GM23338 (cell line): ENCODE data around the gene SCGB3A2. TPM values are rescaled to one million over a fixed set of nuclear protein-coding genes. Genes with fewer than 3 reads are reported as not detected.

Experiments
- ATAC-seq: fragments of 200-7000 bp; cut with Tn5 transposase; 3 replicates; pipeline ENCODE4 v1.9.1; 2020
- DNase-seq: peaks from one replicate; pipeline ENCODE4 v3.0.0-alpha.2; 2015; ENCODE audit warnings: low spot score
- H2AFZ ChIP-seq: fragments of 200-600 bp; sonication (generic); 2 replicates; pipeline ENCODE4 v1.8.0; 2016; ENCODE audit warnings: antibody characterized with exemption, mild to moderate bottlenecking, moderate library complexity
- H3F3A ChIP-seq: fragments of 200-600 bp; sonication (generic); replicated peaks from 2 replicates; pipeline ENCODE4 v1.8.0; 2017; ENCODE audit warnings: antibody characterized with exemption, mixed run types, low read depth
- H3K27ac ChIP-seq: fragments of 200-600 bp; sonication (generic); 2 replicates; pipeline ENCODE4 v1.6.1; 2016; ENCODE audit warnings: low read depth
- H3K27me3 ChIP-seq: fragments of 200-600 bp; sonication (generic); 2 replicates; pipeline ENCODE4 v1.8.0; 2016; ENCODE audit warnings: mild to moderate bottlenecking, mixed run types, moderate library complexity; ENCODE audit not compliant: insufficient read depth
- H3K36me3 ChIP-seq: fragments of 200-600 bp; sonication (generic); 2 replicates; pipeline ENCODE4 v1.8.0; 2016; ENCODE audit warnings: mild to moderate bottlenecking; ENCODE audit not compliant: insufficient read depth
- H3K4me1 ChIP-seq: fragments of 200-600 bp; sonication (generic); 2 replicates; pipeline ENCODE4 v1.8.0; 2016; ENCODE audit warnings: mild to moderate bottlenecking, moderate library complexity; ENCODE audit not compliant: insufficient read depth
- H3K4me2 ChIP-seq: fragments of 200-600 bp; sonication (generic); 2 replicates; pipeline ENCODE4 v1.7.1; 2017; ENCODE audit warnings: mixed run types
- H3K4me3 ChIP-seq: fragments of 200-600 bp; sonication (generic); 2 replicates; pipeline ENCODE4 v1.6.1; 2016; ENCODE audit warnings: mixed run types
- H3K79me2 ChIP-seq: fragments of 200-600 bp; sonication (generic); replicated peaks from 2 replicates; pipeline ENCODE4 v1.8.0; 2017; ENCODE audit warnings: mild to moderate bottlenecking; ENCODE audit not compliant: insufficient read depth
- H3K9me2 ChIP-seq: fragments of 200-600 bp; sonication (generic); 2 replicates; pipeline ENCODE4 v1.8.0; 2017; ENCODE audit not compliant: insufficient read depth
- H4K20me1 ChIP-seq: fragments of 200-600 bp; sonication (generic); replicated peaks from 2 replicates; pipeline ENCODE4 v1.8.0; 2017; ENCODE audit warnings: mild to moderate bottlenecking; ENCODE audit not compliant: insufficient read depth
- H3K27ac Mint-ChIP-seq: 2 replicates; pipeline ENCODE4 v1.8.0; 2020; ENCODE audit warnings: inconsistent platforms, mild to moderate bottlenecking, moderate library complexity, mixed read lengths
- H3K27me3 Mint-ChIP-seq: 3 replicates; pipeline ENCODE4 v1.8.0; 2022; ENCODE audit warnings: low read depth, mild to moderate bottlenecking, moderate library complexity, mixed read lengths, inconsistent platforms; ENCODE audit not compliant: insufficient read depth, poor library complexity
- H3K36me3 Mint-ChIP-seq: 3 replicates; pipeline ENCODE4 v1.8.0; 2021; ENCODE audit warnings: low read depth, mild to moderate bottlenecking, inconsistent platforms, moderate library complexity, mixed read lengths
- H3K4me1 Mint-ChIP-seq: 3 replicates; pipeline ENCODE4 v1.8.0; 2020; ENCODE audit warnings: mild to moderate bottlenecking, inconsistent platforms, mixed read lengths
- H3K4me3 Mint-ChIP-seq: 3 replicates; pipeline ENCODE4 v1.8.0; 2021; ENCODE audit warnings: moderate library complexity, mild to moderate bottlenecking, inconsistent platforms, mixed read lengths
- H3K9me3 Mint-ChIP-seq: 3 replicates; pipeline ENCODE4 v1.8.0; 2020; ENCODE audit warnings: moderate library complexity, mild to moderate bottlenecking, inconsistent platforms, mixed read lengths
- CREB1 ChIP-seq: fragments of 250-450 bp; sonication (Bioruptor Pico); IDR thresholded peaks from 2 replicates; pipeline ENCODE4 v1.5.0; 2020; ENCODE audit warnings: low read depth, mild to moderate bottlenecking, moderate library complexity
- EZH2 ChIP-seq: fragments of 200-600 bp; sonication (generic); IDR thresholded peaks from one replicate; pipeline ENCODE4 v1.8.0; 2017; ENCODE audit warnings: antibody characterized with exemption, mild to moderate bottlenecking, low read depth; ENCODE audit not compliant: unreplicated experiment
- EZH2phosphoT487 ChIP-seq: fragments of 200-600 bp; sonication (generic); IDR thresholded peaks from one replicate; pipeline ENCODE4 v1.8.1; 2018; ENCODE audit warnings: antibody characterized with exemption; ENCODE audit not compliant: unreplicated experiment
- JUNB ChIP-seq: IDR thresholded peaks from one replicate; pipeline ENCODE4 v1.6.1; 2016; ENCODE audit warnings: antibody characterized with exemption; ENCODE audit not compliant: unreplicated experiment
- NANOG ChIP-seq: IDR thresholded peaks from 2 replicates; pipeline ENCODE4 v1.6.1; 2016; ENCODE audit warnings: antibody characterized with exemption, borderline replicate concordance
- POLR2AphosphoS5 ChIP-seq: IDR thresholded peaks from 2 replicates; pipeline ENCODE4 v1.6.1; 2016; ENCODE audit warnings: antibody characterized with exemption, low read depth
- STAT1 ChIP-seq: IDR thresholded peaks from one replicate; pipeline ENCODE4 v1.6.1; 2016; ENCODE audit warnings: antibody characterized with exemption; ENCODE audit not compliant: unreplicated experiment
- ZNF114 ChIP-seq: fragments of 250-450 bp; sonication (Bioruptor Pico); IDR thresholded peaks from 2 replicates; pipeline ENCODE4 v1.5.0; 2020; ENCODE audit warnings: mild to moderate bottlenecking, moderate library complexity
- ZNF331 ChIP-seq: fragments of 250-450 bp; sonication (Bioruptor Pico); IDR thresholded peaks from 2 replicates; pipeline ENCODE4 v1.5.0; 2020; ENCODE audit warnings: low read depth, mild to moderate bottlenecking, moderate library complexity
- polyA plus RNA-seq: library from polyadenylated mRNA; unstranded; fragments of >200 nt; fragmentation: Nextera tagmentation; extraction: Ambion mirVana; gene quantifications from 2 replicates; pipeline ENCODE4 v1.2.1, GENCODE V29; 2016
- total RNA-seq: library from RNA; depleted of rRNA; stranded (reverse); fragments of >200 nt; shearing (Covaris generic); gene quantifications from 2 replicates; pipeline ENCODE4 v1.2.3, GENCODE V29; 2014
- TF ChIP-seq, protein P1 (sequence below): fragments of 250-450 bp; sonication (Bioruptor Pico); IDR thresholded peaks from 2 replicates; pipeline ENCODE4 v1.5.0; 2020; ENCODE audit warnings: mild to moderate bottlenecking, moderate library complexity
- TF ChIP-seq, protein P2 (sequence below): IDR thresholded peaks from one replicate; pipeline ENCODE4 v1.6.1; 2018; ENCODE audit warnings: antibody characterized with exemption; ENCODE audit not compliant: unreplicated experiment
- TF ChIP-seq, protein P3 (sequence below): IDR thresholded peaks from 2 replicates; pipeline ENCODE4 v1.6.1; 2016; ENCODE audit warnings: antibody characterized with exemption
- TF ChIP-seq, protein P4 (sequence below), 2 experiments: fragments of 200-600 bp in 1 of 2; sonication (generic) in 1 of 2; conservative IDR thresholded peaks; 2 replicates each; pipeline versions ENCODE4 v1.5.1 to v1.6.1; 2016 to 2017; ENCODE audit warnings: antibody characterized with exemption in 2 of 2, low read depth in 2 of 2, mild to moderate bottlenecking in 2 of 2, moderate library complexity in 1 of 2

SCGB3A2 gene
- total and polyA plus RNA-seq, 2 experiments from 2014 or later: 36.1 to 256 TPM

DNA sequence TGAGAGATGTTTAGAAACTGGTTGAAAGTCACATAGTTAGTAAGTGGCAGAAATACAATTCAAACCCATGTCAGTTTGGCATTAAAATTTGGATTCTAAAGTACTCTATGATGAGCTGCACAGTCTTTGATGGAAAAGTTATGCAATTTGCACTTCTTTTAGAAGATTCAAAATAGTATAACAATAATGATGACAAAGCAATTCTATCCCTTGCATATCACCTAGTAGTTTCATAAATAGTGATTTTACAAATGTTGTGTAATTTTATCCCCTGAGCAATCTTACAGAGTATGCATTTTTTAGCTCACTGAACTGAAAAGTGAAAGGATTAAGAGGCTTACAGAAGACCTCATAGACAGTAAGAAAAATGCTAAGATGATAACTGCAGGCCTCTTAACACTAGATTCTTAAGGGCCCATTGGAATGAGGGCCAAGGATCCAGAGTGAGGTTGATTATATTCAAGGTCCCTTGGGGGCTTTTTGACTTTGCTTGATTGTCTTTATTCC, 24.2 kb downstream of the SCGB3A2 start:
- Mint-ChIP-seq H3K27me3 (no peaks in the 10 kb centered on the region), H3K36me3 (no peaks in the 10 kb centered on the region), H3K9me3 (no peaks in the 10 kb centered on the region), H3K4me3 (no peak overlapping the region), H3K4me1 (peaks cover 3% of the 10 kb centered on the region; the same call in 2 of the 3 replicates), H3K27ac (no peak overlapping the region)
- no peak overlapping the region for H3K4me3 ChIP-seq
- no peaks in the 10 kb centered on the region for H4K20me1 ChIP-seq
- H2AFZ ChIP-seq: peak overlapping the region; percentile 33; the same call in 1 of the 2 replicates
- ATAC-seq (no peak), DNase-seq (no peak)
- H3K79me2 ChIP-seq: no peaks in the 10 kb centered on the region
- H3K36me3 ChIP-seq: no peaks in the 10 kb centered on the region
- H3K27ac ChIP-seq: no peak overlapping the region
- peaks cover 10% of the 10 kb centered on the region; the same call in 1 of the 2 replicates for H3K4me1 ChIP-seq
- no peaks in the 10 kb centered on the region for H3K27me3 ChIP-seq
- TF ChIP-seq, protein P1, sequence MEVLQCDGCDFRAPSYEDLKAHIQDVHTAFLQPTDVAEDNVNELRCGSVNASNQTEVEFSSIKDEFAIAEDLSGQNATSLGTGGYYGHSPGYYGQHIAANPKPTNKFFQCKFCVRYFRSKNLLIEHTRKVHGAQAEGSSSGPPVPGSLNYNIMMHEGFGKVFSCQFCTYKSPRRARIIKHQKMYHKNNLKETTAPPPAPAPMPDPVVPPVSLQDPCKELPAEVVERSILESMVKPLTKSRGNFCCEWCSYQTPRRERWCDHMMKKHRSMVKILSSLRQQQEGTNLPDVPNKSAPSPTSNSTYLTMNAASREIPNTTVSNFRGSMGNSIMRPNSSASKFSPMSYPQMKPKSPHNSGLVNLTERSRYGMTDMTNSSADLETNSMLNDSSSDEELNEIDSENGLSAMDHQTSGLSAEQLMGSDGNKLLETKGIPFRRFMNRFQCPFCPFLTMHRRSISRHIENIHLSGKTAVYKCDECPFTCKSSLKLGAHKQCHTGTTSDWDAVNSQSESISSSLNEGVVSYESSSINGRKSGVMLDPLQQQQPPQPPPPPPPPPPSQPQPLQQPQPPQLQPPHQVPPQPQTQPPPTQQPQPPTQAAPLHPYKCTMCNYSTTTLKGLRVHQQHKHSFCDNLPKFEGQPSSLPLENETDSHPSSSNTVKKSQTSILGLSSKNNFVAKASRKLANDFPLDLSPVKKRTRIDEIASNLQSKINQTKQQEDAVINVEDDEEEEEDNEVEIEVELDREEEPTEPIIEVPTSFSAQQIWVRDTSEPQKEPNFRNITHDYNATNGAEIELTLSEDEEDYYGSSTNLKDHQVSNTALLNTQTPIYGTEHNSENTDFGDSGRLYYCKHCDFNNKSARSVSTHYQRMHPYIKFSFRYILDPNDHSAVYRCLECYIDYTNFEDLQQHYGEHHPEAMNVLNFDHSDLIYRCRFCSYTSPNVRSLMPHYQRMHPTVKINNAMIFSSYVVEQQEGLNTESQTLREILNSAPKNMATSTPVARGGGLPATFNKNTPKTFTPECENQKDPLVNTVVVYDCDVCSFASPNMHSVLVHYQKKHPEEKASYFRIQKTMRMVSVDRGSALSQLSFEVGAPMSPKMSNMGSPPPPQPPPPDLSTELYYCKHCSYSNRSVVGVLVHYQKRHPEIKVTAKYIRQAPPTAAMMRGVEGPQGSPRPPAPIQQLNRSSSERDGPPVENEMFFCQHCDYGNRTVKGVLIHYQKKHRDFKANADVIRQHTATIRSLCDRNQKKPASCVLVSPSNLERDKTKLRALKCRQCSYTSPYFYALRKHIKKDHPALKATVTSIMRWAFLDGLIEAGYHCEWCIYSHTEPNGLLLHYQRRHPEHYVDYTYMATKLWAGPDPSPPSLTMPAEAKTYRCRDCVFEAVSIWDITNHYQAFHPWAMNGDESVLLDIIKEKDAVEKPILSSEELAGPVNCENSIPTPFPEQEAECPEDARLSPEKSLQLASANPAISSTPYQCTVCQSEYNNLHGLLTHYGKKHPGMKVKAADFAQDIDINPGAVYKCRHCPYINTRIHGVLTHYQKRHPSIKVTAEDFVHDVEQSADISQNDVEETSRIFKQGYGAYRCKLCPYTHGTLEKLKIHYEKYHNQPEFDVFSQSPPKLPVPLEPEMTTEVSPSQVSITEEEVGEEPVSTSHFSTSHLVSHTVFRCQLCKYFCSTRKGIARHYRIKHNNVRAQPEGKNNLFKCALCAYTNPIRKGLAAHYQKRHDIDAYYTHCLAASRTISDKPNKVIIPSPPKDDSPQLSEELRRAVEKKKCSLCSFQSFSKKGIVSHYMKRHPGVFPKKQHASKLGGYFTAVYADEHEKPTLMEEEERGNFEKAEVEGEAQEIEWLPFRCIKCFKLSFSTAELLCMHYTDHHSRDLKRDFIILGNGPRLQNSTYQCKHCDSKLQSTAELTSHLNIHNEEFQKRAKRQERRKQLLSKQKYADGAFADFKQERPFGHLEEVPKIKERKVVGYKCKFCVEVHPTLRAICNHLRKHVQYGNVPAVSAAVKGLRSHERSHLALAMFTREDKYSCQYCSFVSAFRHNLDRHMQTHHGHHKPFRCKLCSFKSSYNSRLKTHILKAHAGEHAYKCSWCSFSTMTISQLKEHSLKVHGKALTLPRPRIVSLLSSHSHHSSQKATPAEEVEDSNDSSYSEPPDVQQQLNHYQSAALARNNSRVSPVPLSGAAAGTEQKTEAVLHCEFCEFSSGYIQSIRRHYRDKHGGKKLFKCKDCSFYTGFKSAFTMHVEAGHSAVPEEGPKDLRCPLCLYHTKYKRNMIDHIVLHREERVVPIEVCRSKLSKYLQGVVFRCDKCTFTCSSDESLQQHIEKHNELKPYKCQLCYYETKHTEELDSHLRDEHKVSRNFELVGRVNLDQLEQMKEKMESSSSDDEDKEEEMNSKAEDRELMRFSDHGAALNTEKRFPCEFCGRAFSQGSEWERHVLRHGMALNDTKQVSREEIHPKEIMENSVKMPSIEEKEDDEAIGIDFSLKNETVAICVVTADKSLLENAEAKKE (CRISPR knock-in tag): no peak
- no peak for TF ChIP-seq STAT1
- TF ChIP-seq POLR2AphosphoS5: no peak
- TF ChIP-seq EZH2phosphoT487: no peak
- TF ChIP-seq, protein P2, sequence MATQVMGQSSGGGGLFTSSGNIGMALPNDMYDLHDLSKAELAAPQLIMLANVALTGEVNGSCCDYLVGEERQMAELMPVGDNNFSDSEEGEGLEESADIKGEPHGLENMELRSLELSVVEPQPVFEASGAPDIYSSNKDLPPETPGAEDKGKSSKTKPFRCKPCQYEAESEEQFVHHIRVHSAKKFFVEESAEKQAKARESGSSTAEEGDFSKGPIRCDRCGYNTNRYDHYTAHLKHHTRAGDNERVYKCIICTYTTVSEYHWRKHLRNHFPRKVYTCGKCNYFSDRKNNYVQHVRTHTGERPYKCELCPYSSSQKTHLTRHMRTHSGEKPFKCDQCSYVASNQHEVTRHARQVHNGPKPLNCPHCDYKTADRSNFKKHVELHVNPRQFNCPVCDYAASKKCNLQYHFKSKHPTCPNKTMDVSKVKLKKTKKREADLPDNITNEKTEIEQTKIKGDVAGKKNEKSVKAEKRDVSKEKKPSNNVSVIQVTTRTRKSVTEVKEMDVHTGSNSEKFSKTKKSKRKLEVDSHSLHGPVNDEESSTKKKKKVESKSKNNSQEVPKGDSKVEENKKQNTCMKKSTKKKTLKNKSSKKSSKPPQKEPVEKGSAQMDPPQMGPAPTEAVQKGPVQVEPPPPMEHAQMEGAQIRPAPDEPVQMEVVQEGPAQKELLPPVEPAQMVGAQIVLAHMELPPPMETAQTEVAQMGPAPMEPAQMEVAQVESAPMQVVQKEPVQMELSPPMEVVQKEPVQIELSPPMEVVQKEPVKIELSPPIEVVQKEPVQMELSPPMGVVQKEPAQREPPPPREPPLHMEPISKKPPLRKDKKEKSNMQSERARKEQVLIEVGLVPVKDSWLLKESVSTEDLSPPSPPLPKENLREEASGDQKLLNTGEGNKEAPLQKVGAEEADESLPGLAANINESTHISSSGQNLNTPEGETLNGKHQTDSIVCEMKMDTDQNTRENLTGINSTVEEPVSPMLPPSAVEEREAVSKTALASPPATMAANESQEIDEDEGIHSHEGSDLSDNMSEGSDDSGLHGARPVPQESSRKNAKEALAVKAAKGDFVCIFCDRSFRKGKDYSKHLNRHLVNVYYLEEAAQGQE: no peak
- TF ChIP-seq JUNB: no peak
- TF ChIP-seq, protein P3, sequence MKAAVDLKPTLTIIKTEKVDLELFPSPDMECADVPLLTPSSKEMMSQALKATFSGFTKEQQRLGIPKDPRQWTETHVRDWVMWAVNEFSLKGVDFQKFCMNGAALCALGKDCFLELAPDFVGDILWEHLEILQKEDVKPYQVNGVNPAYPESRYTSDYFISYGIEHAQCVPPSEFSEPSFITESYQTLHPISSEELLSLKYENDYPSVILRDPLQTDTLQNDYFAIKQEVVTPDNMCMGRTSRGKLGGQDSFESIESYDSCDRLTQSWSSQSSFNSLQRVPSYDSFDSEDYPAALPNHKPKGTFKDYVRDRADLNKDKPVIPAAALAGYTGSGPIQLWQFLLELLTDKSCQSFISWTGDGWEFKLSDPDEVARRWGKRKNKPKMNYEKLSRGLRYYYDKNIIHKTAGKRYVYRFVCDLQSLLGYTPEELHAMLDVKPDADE: no peak
- TF ChIP-seq, protein P4, sequence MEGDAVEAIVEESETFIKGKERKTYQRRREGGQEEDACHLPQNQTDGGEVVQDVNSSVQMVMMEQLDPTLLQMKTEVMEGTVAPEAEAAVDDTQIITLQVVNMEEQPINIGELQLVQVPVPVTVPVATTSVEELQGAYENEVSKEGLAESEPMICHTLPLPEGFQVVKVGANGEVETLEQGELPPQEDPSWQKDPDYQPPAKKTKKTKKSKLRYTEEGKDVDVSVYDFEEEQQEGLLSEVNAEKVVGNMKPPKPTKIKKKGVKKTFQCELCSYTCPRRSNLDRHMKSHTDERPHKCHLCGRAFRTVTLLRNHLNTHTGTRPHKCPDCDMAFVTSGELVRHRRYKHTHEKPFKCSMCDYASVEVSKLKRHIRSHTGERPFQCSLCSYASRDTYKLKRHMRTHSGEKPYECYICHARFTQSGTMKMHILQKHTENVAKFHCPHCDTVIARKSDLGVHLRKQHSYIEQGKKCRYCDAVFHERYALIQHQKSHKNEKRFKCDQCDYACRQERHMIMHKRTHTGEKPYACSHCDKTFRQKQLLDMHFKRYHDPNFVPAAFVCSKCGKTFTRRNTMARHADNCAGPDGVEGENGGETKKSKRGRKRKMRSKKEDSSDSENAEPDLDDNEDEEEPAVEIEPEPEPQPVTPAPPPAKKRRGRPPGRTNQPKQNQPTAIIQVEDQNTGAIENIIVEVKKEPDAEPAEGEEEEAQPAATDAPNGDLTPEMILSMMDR (conservative IDR thresholded peaks at IDR 0.05; ENCODE audit: low read depth in 2 of 2): no peak
- TF ChIP-seq ZNF114: no peak
- no peak for TF ChIP-seq ZNF331 (CRISPR knock-in tag)
- TF ChIP-seq EZH2: no peak
- no peak for TF ChIP-seq CREB1 (CRISPR knock-in tag)
- no peak for TF ChIP-seq NANOG
- no peaks in the 10 kb centered on the region for H3F3A ChIP-seq
- H3K9me2 ChIP-seq: no peaks in the 10 kb centered on the region
- H3K4me2 ChIP-seq: no peak overlapping the region
